Measurements from ENCODE around the gene ZNF2.

The ZNF2 gene

DNA sequence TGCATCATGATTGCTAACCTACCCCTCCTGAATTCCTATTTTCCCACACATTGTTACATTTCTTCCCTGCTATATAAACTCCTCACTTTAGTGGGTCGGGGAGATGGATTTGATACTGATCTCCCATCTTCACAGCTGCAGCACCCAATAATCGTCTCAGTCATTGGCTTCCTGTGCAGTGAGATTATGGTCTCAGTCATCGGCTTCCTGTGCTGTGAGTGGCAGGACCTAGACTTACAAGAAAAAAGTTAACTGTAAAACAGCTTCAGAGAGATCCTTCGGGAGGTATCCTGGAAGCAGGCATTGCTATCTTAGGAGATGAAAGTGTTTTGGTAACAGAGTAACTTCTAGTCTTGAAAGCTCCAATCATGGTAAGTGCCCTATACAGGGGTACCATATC is 38.3 kb downstream of the ZNF2 start:
- intact Hi-C loops (cut with DNase I): no loop called here

DNA sequence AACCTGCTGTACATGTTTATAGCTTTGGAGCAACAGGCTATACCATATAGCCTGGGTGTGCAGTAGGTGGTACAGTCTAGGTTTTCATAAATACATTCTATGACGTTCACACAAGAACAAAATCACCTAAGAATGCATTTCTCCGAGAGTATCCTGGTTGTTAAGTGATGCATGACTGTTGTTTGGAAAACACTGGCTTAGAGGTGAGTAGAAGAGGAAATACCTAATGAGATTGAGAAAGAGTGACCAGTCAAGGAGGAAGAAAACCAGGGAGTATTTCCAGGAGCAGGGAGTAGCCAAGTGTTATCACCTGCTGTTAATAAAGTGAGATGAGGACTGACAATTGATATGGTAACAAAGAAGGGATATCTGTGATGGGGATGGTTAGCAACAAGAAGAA is 38.8 kb downstream of the ZNF2 start:
- no peak for DNase-seq
- intact Hi-C loops (cut with DNase I): no loop called here

More for the DNA sequence above, 38.3 kb downstream of the ZNF2 start:
- DNase-seq: no peak

DNA sequence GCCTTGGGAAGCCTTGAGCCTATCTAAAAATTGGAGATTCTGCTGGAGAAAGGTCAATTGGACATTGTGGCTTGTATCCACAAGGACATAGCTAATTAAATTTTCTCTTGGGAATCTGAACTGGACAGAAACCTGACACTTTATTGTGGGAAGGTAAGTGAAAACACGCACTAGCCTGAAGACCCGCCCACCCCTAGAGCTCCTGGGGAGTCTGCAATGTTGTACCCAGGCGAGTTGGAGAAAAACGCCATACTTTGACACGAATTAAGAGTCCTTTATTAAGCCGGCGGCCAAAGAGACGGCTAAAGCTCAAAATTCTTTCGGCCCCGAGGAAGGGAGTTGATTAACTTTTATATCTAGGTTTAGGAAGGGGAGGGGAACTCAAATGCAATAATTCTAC is 40.5 kb downstream of the ZNF2 start:
- no peak for DNase-seq
- intact Hi-C loops (cut with DNase I): no loop called here

DNA sequence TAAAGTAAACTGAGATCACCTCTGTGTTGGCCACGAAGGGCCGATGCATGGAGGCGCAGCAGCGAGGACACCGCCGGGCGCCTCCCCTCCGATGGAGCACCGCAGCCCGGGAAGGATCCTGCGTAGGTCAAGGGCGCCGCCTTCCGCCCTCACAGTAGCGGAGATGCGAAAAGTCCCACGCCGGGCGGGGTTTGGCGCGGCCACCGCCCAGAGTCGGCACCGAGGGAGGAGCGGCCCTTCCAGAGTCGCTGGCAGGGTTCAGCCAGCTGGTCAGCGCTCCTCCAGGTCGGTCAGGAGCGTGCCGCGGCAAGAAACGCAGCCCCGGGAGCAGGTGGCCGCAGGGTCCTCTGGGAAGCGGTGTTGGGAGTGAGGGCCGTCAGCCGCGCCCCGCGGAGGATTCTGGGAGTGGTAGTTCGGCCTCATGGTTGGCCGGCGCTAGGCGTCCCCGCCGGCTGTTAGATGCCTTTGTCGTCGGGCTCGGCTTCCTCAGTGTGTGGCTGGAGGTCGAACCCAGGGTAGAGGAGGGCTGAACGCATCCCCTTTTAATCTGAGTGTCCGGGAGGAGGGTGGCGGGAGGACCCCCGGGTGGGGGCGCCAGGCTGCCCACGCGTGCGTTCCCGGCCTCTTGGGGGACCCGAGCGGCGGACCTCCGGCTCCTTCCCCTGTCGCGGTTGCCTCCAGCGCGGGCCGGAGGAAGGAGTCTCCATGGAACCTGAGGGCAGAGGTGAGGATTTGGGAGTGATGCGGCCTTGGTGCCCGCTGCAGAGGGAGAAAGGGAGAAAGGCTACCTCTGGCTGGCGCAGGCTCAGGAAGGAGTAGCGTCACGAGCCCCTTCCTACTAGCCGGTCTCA is 41.7 kb downstream of the ZNF2 start, which contains the start of gene ZNF892:
Gene ZNF892, plus strand, starts transcription at position 411 of the 851 bp plus-strand sequence. Its CDS starts 295 bp downstream, at position 706.
- intact Hi-C loops (cut with DNase I): loop anchor here (1.0 kb wide), 1 partner anchor 42 kb away; the partner anchor contains the start of gene ZNF2
- peak; percentile 91 to 99 (median 92) for DNase-seq

DNA sequence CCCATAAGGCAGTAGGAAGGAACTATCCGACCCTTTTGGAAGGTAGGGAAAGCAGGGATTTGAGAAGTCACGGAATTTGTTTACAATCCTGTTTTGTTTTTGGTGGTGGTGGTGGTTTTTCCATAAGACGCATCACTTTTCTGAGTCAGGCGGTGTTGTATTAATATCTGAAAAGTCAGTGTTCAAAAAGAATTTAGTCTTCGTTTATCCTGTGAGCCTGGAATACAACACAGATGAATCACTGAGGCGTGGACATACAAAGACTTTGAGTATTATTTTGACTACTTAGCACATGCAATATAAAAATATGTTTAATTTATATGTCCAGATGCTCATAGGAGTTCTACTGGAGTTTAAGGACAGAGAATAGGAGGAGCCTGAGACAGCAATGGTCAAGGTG is 42.5 kb downstream of the ZNF2 start:
- intact Hi-C loops (cut with DNase I): no loop called here
- no peak for DNase-seq

DNA sequence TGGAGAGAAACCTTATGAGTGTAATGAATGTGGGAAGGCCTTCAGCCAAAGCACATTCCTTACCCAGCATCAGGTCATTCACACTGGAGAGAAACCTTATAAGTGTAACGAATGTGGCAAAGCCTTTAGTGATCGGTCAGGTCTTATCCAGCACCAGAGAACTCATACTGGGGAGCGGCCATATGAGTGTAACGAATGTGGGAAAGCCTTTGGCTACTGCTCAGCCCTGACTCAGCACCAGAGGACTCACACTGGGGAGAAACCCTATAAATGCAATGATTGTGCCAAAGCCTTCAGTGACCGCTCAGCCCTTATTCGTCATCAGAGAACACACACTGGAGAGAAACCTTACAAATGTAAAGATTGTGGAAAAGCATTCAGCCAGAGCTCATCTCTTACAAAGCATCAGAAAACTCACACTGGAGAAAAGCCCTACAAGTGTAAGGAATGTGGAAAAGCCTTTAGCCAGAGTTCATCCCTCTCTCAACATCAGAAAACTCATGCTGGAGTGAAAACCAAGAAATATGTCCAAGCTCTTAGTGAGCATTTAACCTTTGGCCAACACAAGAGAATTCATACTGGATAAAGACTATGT is 49.5 kb downstream of the ZNF2 start:
- intact Hi-C loops (cut with DNase I): no loop called here

DNA sequence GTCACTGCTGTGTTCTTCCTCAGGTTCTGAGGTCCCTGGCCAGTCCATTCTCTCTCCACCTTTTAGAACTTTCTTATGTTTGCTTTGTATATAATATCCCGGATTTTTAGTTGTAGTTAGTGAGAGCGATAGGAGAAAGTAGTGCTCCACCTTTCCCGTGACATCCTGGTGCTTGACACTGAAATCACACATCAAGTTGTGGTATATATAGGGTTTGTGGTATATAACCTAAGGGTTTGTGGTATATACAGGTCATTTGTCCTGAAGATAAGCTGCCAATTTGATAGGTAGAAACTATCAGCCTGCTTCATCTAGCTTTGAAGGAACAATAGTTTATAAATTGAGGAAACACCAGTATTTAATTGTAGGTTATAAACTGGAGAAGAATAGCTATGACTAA is 54.8 kb downstream of the ZNF2 start:
- intact Hi-C loops (cut with DNase I): no loop called here
- no peak for DNase-seq

More for the DNA sequence above, 49.5 kb downstream of the ZNF2 start:
- no peak for DNase-seq

DNA sequence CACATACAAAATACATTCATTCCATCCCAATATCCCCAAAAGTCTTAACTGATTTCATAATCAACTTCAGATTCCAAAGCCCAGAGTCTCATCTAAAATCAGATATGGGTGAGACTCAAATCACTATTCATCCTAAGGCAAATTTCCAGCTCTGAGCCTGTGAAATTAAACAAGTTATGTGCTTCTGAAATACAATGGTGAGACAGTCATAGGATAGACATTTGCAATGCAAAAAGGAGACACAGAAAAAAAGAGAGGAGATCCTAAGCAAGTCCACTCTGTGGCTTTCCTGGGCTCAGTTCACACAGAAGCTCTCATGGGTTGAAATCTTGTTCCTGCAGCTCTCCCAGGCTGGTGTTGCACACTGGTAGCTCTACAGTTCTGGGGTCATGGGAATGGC is 60.0 kb downstream of the ZNF2 start:
- no peak for DNase-seq
- intact Hi-C loops (cut with DNase I): no loop called here

DNA sequence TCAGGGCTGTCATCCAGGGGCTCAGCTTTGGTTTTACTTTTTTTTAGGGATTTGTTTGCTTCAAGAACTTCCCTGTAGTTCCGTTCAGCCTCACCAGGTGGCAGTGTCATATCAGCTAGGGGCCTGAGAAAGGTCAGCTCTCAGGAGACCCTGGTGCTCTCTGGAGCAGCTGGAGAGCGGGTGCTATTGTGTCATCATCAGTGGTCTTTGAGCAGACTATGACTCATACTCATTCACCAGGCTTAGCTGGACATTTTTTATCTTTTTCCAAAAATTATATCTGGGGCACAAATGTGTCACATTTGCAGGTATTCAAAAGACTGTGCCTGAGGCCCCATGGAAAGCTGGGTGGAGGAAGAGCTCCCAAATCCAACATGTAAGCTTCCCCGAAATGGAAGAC is 66.1 kb downstream of the ZNF2 start:
- intact Hi-C loops (cut with DNase I): loop anchor here (1.0 kb wide), 1 partner anchor 84 kb away; no protein-coding TSS in a partner anchor
- DNase-seq: peak in 9 of 10 donors; percentile 32 to 95 (median 78)

DNA sequence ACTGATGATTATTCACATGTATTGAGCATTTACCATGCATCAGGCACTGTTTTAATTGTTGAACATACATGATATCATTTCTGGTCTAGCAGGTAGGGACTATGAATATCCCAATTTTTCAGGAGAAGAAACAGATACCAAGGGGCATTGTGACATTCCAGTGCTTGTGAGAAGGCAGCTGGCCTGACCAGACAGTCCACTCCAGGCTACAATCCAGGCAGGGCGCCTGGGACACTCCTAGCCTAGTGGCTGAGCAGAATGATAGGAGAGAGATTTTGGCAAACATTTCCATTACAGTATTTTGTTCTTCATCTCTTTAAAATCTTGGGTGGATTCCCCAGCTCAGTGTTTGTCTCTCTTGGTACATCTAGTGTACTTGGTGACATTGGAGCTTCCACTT is 66.6 kb downstream of the ZNF2 start:
- intact Hi-C loops (cut with DNase I): no loop called here
- DNase-seq: no peak

Data from posterior cingulate gyrus (tissue), 11 donors.